ENCODE measurements around the gene CCDC14.
"Not testable (repeated sequence)": the region's sequence is repeated elsewhere in the genome, so short reads cannot be mapped to it uniquely, and the experiment has no call there.

Gene CCDC14

GRCh38 chr3:123892195-123892594, 68.8 kb downstream of the CCDC14 start:
- no peak for DNase-seq

GRCh38 chr3:123890991-123891390, 70.0 kb downstream of the CCDC14 start:
- DNase-seq = not testable (repeated sequence)

GRCh38 chr3:123890162-123890561, 70.9 kb downstream of the CCDC14 start:
- DNase-seq = not testable (repeated sequence)

- no peak for DNase-seq
Observed at GRCh38 chr3:123884993-123885392, 76.0 kb downstream of the CCDC14 start.

GRCh38 chr3:123884203-123884831, 76.7 kb downstream of the CCDC14 start, which contains the start of gene MYLK:
Gene MYLK (minus strand): TSS chr3:123884332. CDS start chr3:123793841, 90,491 bp downstream.
- peak; percentile 84 for DNase-seq

- no peak for DNase-seq
Observed at GRCh38 chr3:123883701-123884202, 77.3 kb downstream of the CCDC14 start.

- DNase-seq = no peak
Observed at GRCh38 chr3:123883111-123883510, 77.9 kb downstream of the CCDC14 start.

GRCh38 chr3:123881771-123882170, 79.3 kb downstream of the CCDC14 start:
- DNase-seq = no peak

- DNase-seq = no peak
Observed at GRCh38 chr3:123880998-123881561, 79.9 kb downstream of the CCDC14 start.

GRCh38 chr3:123878807-123879206, 82.2 kb downstream of the CCDC14 start:
- no peak for DNase-seq

GRCh38 chr3:123877965-123878364, 83.1 kb downstream of the CCDC14 start:
- no peak for DNase-seq

GRCh38 chr3:123877466-123877865, 83.6 kb downstream of the CCDC14 start:
- DNase-seq = no peak

- DNase-seq = no peak
Observed at GRCh38 chr3:123876858-123877257, 84.2 kb downstream of the CCDC14 start.

GRCh38 chr3:123872621-123873020, 88.4 kb downstream of the CCDC14 start:
- DNase-seq = no peak

GRCh38 chr3:123871946-123872345, 89.1 kb downstream of the CCDC14 start:
- DNase-seq = no peak

- no peak for DNase-seq
Observed at GRCh38 chr3:123870033-123870432, 91.0 kb downstream of the CCDC14 start.

GRCh38 chr3:123869165-123869564, 91.9 kb downstream of the CCDC14 start:
- DNase-seq = no peak

- DNase-seq = no peak
Observed at GRCh38 chr3:123864706-123865105, 96.3 kb downstream of the CCDC14 start.
